Measurements from ENCODE around the gene MPP7. TPM values are rescaled to one million over a fixed set of nuclear protein-coding genes. Genes with fewer than 3 reads are reported as not detected.

The MPP7 gene
- total RNA-seq, 1 experiment from 2014 or later: 0.55 TPM

- Histone ChIP-seq H3K27me3 (ENCODE audit: insufficient read depth, low read depth) (0 out of 2 replicates have a peak, but pooled peaks cover 2% of the 10 kb centered on the region), H3K27ac (no peak overlapping the region), H3K9me2 (ENCODE audit: insufficient read depth) (no peaks in the 10 kb centered on the region), H3K9me3 (ENCODE audit: insufficient read depth, low read depth) (no peaks in the 10 kb centered on the region), H3K4me1 (replicated peaks; ENCODE audit: insufficient read depth) (no peaks in the 10 kb centered on the region), H3F3A (ENCODE audit: insufficient read depth, low read depth) (no peaks in the 10 kb centered on the region), H2AFZ (no peak overlapping the region), H3K4me3 (no peak overlapping the region), H4K20me1 (ENCODE audit: insufficient read depth) (no peaks in the 10 kb centered on the region), H3K79me2 (ENCODE audit: low read depth) (no peaks in the 10 kb centered on the region), H3K4me2 (no peak overlapping the region), H3K36me3 (ENCODE audit: low read depth) (no peaks in the 10 kb centered on the region)
- POLR2A ChIA-PET (ENCODE audit: unreplicated experiment): no interaction called here
- CTCF ChIA-PET: no interaction called here
- BruUV-seq (replicated peaks): no TSS peak
- no peak for DNase-seq
- intact Hi-C loops (cut with micrococcal nuclease; ENCODE audit: unreplicated experiment): no loop called here
- TF ChIP-seq CTCF (conservative IDR thresholded peaks at IDR 0.05): no peak
- TF ChIP-seq EZH2 (IDR thresholded peaks at IDR 0.05; ENCODE audit: low read depth): no peak
Measured at GRCh38 chr10:28331066-28331465, 28.2 kb upstream of the MPP7 start.

GRCh38 chr10:28328346-28328745, 25.5 kb upstream of the MPP7 start:
- Histone ChIP-seq H3K4me1 (replicated peaks; ENCODE audit: insufficient read depth) (no peaks in the 10 kb centered on the region), H3K27me3 (ENCODE audit: insufficient read depth, low read depth) (0 out of 2 replicates have a peak, but pooled peaks cover under 1% of the 10 kb centered on the region), H3K4me2 (no peak overlapping the region), H3K27ac (no peak overlapping the region), H3K4me3 (no peak overlapping the region), H2AFZ (no peak overlapping the region), H3K9me3 (ENCODE audit: insufficient read depth, low read depth) (no peaks in the 10 kb centered on the region), H3K9me2 (ENCODE audit: insufficient read depth) (no peaks in the 10 kb centered on the region), H4K20me1 (ENCODE audit: insufficient read depth) (no peaks in the 10 kb centered on the region), H3K79me2 (ENCODE audit: low read depth) (no peaks in the 10 kb centered on the region), H3F3A (ENCODE audit: insufficient read depth, low read depth) (no peaks in the 10 kb centered on the region), H3K36me3 (ENCODE audit: low read depth) (no peaks in the 10 kb centered on the region)
- intact Hi-C loops (cut with micrococcal nuclease; ENCODE audit: unreplicated experiment): no loop called here
- CTCF ChIA-PET: interaction anchor here (0.7 kb wide), 1 partner anchor 752 kb away, joined by 5 read pairs; no protein-coding TSS in a partner anchor
- no peak for DNase-seq
- TF ChIP-seq EZH2 (IDR thresholded peaks at IDR 0.05; ENCODE audit: low read depth): no peak
- BruUV-seq (replicated peaks): no TSS peak
- POLR2A ChIA-PET (ENCODE audit: unreplicated experiment): no interaction called here

DNA sequence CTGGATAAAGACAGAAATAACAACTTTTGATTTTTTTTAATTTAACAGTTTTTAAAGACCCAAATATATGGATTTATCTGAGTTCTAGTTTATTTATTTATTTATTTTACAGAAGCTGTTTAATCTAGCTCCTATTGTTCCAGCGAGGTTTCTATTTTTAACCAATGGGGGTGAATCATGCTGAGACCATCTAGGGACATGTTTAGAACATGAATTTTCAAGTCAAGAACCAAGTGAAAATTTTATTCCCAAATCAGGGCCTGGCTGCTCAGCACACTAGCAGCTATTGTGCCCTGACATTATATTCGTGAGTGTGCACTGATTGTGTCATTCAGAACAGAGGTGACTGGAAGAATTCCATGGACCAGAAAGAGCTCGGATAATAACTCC, 24.6 kb upstream of the MPP7 start:
- Histone ChIP-seq H3K79me2 (ENCODE audit: low read depth) (no peaks in the 10 kb centered on the region), H4K20me1 (ENCODE audit: insufficient read depth) (no peaks in the 10 kb centered on the region), H3K36me3 (ENCODE audit: low read depth) (no peaks in the 10 kb centered on the region), H3K27me3 (ENCODE audit: insufficient read depth, low read depth) (no peaks in the 10 kb centered on the region), H3F3A (ENCODE audit: insufficient read depth, low read depth) (no peaks in the 10 kb centered on the region), H3K4me3 (no peak overlapping the region), H3K9me3 (ENCODE audit: insufficient read depth, low read depth) (no peaks in the 10 kb centered on the region), H2AFZ (no peak overlapping the region), H3K4me1 (replicated peaks; ENCODE audit: insufficient read depth) (no peaks in the 10 kb centered on the region), H3K9me2 (ENCODE audit: insufficient read depth) (no peaks in the 10 kb centered on the region), H3K4me2 (no peak overlapping the region), H3K27ac (no peak overlapping the region)
- ChIA-PET CTCF (no interaction called here), POLR2A (ENCODE audit: unreplicated experiment) (no interaction called here)
- no peak for TF ChIP-seq EZH2 (IDR thresholded peaks at IDR 0.05; ENCODE audit: low read depth)
- TF ChIP-seq CTCF (conservative IDR thresholded peaks at IDR 0.05): no peak
- intact Hi-C loops (cut with micrococcal nuclease; ENCODE audit: unreplicated experiment): no loop called here
- no peak for DNase-seq
- BruUV-seq (replicated peaks): no TSS peak

Measured in PC-9 (cell line).